GM12878 (cell line): ENCODE data around the gene TCEANC2.

Source experiments
- CBFB ChIP-seq: IDR thresholded peaks from 2 replicates; pipeline ENCODE4 v1.6.1; 2016; ENCODE audit warnings: antibody characterized with exemption, low read depth
- EP300 ChIP-seq, 2 experiments: fragments of 150-350 bp in 1 of 2; IDR thresholded peaks; 2 replicates each; pipeline ENCODE4 v1.6.1; 2011 to 2012; ENCODE audit warnings: low read depth in 2 of 2, low read length in 2 of 2, borderline replicate concordance in 1 of 2, improper control_type of control experiment in 1 of 2, inconsistent platforms in 1 of 2; ENCODE audit not compliant: control insufficient read depth in 1 of 2
- EZH2 ChIP-seq: IDR thresholded peaks from 2 replicates; pipeline ENCODE4 v1.6.1; 2012; ENCODE audit warnings: low read depth, mild to moderate bottlenecking, control low read depth, inconsistent platforms, low read length, borderline replicate concordance; ENCODE audit not compliant: control insufficient read depth
- POLR2AphosphoS2 ChIP-seq: IDR thresholded peaks from 2 replicates; pipeline ENCODE4 v1.6.1; 2011; ENCODE audit warnings: low read depth, mild to moderate bottlenecking, low read length, improper control_type of control experiment, moderate library complexity
- POLR2AphosphoS5 ChIP-seq: IDR thresholded peaks from 2 replicates; pipeline ENCODE4 v1.6.1; 2011; ENCODE audit warnings: mild to moderate bottlenecking, low read length, inconsistent platforms
- RAD21 ChIP-seq: IDR thresholded peaks from 2 replicates; pipeline ENCODE4 v1.6.1; 2011; ENCODE audit warnings: mild to moderate bottlenecking, low read depth, low read length, moderate library complexity; ENCODE audit not compliant: insufficient read depth
- SMC3 ChIP-seq: IDR thresholded peaks from 2 replicates; pipeline ENCODE4 v1.6.1; 2011; ENCODE audit warnings: low read length, improper control_type of control experiment, borderline replicate concordance
- TAF1 ChIP-seq: IDR thresholded peaks from 2 replicates; pipeline ENCODE4 v1.6.1; 2011; ENCODE audit warnings: mild to moderate bottlenecking, low read depth, low read length, borderline replicate concordance
- TARDBP ChIP-seq: IDR thresholded peaks from 2 replicates; pipeline ENCODE4 v1.6.1; 2016; ENCODE audit warnings: borderline replicate concordance
- YY1 ChIP-seq: IDR thresholded peaks from 2 replicates; pipeline ENCODE4 v1.6.1; 2011; ENCODE audit warnings: low read depth, mild to moderate bottlenecking, low read length

DNA sequence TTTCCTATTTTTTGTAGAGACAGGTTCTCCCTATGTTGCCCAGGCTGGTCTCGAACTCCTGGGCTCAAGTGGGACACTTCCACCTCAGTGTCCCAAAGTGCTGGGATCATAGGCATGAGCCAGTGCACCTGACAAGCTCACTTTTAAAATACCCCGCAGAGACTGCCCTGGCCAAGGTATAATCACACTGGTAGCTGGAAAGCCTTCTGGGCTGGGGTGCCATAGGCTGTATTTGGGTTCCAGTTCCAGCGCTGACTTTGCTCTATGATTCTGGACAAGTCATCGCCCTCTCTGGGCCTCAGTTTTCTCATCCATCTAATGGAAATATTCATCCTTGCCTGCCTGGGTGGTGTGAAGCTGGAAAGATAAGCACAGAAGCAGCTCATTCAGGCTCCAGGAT, 45.8 kb upstream of the TCEANC2 start:
- no peak for TF ChIP-seq POLR2AphosphoS2
- no peak for TF ChIP-seq YY1
- no peak for TF ChIP-seq SMC3
- TF ChIP-seq EP300 (IDR thresholded peaks at IDR 0.05; ENCODE audit: borderline replicate concordance in 1 of 2, control insufficient read depth in 1 of 2, low read depth in 2 of 2, low read length in 2 of 2), result no peak
- TF ChIP-seq TAF1, result no peak
- no peak for TF ChIP-seq RAD21
- no peak for TF ChIP-seq POLR2AphosphoS5
- no peak for TF ChIP-seq TARDBP
- no peak for TF ChIP-seq EZH2
- TF ChIP-seq CBFB, result no peak
